Measurements from ENCODE around the gene ABTB2.

Gene ABTB2

GRCh38 chr11:34207487-34208180, 150.2 kb downstream of the ABTB2 start:
- DNase-seq = no peak

- peak in 2 of 4 experiments; percentile 12 to 26 for DNase-seq
Measured at GRCh38 chr11:34206407-34207300, 151.2 kb downstream of the ABTB2 start.

GRCh38 chr11:34205326-34206035, 152.3 kb downstream of the ABTB2 start:
- no peak for DNase-seq

GRCh38 chr11:34204396-34205279, 153.2 kb downstream of the ABTB2 start:
- no peak for DNase-seq

- DNase-seq = no peak
Measured at GRCh38 chr11:34203377-34203871, 154.4 kb downstream of the ABTB2 start.

- DNase-seq = no peak
Measured at GRCh38 chr11:34201129-34201528, 156.7 kb downstream of the ABTB2 start.

- no peak for DNase-seq
Measured at GRCh38 chr11:34199525-34199924, 158.3 kb downstream of the ABTB2 start.

- no peak for DNase-seq
Measured at GRCh38 chr11:34198523-34198922, 159.3 kb downstream of the ABTB2 start.

GRCh38 chr11:34197256-34197655, 160.6 kb downstream of the ABTB2 start:
- DNase-seq = no peak

- no peak for DNase-seq
Measured at GRCh38 chr11:34194576-34195335, 163.1 kb downstream of the ABTB2 start.

GRCh38 chr11:34192481-34193401, 165.1 kb downstream of the ABTB2 start:
- DNase-seq = no peak

GRCh38 chr11:34191578-34191977, 166.2 kb downstream of the ABTB2 start:
- peak in 3 of 4 experiments; percentile 10 to 31 (median 16) for DNase-seq

- DNase-seq = no peak
Measured at GRCh38 chr11:34190192-34191139, 167.3 kb downstream of the ABTB2 start.

GRCh38 chr11:34189191-34189590, 168.6 kb downstream of the ABTB2 start:
- no peak for DNase-seq

GRCh38 chr11:34188181-34188580, 169.6 kb downstream of the ABTB2 start:
- DNase-seq = no peak

- no peak for DNase-seq
Measured at GRCh38 chr11:34185926-34186841, 171.6 kb downstream of the ABTB2 start.

GRCh38 chr11:34184505-34185015, 173.2 kb downstream of the ABTB2 start:
- no peak for DNase-seq
